Ishikawa (cell line): ENCODE results near the gene MYPOP.

ENCODE experiments used
- CEBPB ChIP-seq: IDR thresholded peaks from 2 replicates; pipeline ENCODE4 v1.6.1; 2012
- EGR1 ChIP-seq: IDR thresholded peaks from 2 replicates; pipeline ENCODE4 v1.6.1; 2012
- EP300 ChIP-seq: IDR thresholded peaks from 2 replicates; pipeline ENCODE4 v1.6.1; 2012; ENCODE audit warnings: borderline replicate concordance
- NFIC ChIP-seq: IDR thresholded peaks from 2 replicates; pipeline ENCODE4 v1.6.1; 2012
- USF1 ChIP-seq: IDR thresholded peaks from 2 replicates; pipeline ENCODE4 v1.6.1; 2012

- TF ChIP-seq USF1 (no peak), EP300 (no peak), NFIC (no peak), CEBPB (no peak), EGR1 (no peak)
These were observed 24.2 kb downstream of the MYPOP start for GRCh38 chr19:45878043-45878794.
